Panc1 (cell line): Measurements from ENCODE around the gene STARD10.

Experiments
- POLR2AphosphoS5 ChIP-seq: IDR thresholded peaks from 2 replicates; pipeline ENCODE4 v1.6.1; 2012; ENCODE audit warnings: mild to moderate bottlenecking, low read depth, low read length, moderate library complexity
- SIN3A ChIP-seq: IDR thresholded peaks from 2 replicates; pipeline ENCODE4 v1.6.1; 2012; ENCODE audit warnings: low read depth, mild to moderate bottlenecking, low read length, moderate library complexity, borderline replicate concordance; ENCODE audit not compliant: insufficient read depth
- TCF7L2 ChIP-seq: IDR thresholded peaks from 2 replicates; pipeline ENCODE4 v1.6.1; 2011; ENCODE audit warnings: mild to moderate bottlenecking, low read depth, low read length, inconsistent platforms
- TF ChIP-seq, protein P1 (sequence below), 2 experiments: IDR thresholded peaks; 2 replicates each; pipeline ENCODE4 v1.6.1; 2011 to 2012; ENCODE audit warnings: low read depth in 2 of 2, control low read depth in 1 of 2, low read length in 1 of 2, mild to moderate bottlenecking in 1 of 2, moderate library complexity in 1 of 2; ENCODE audit not compliant: insufficient read depth in 1 of 2
- TF ChIP-seq, protein P2 (sequence below): fragments of 450-650 bp; IDR thresholded peaks from 2 replicates; pipeline ENCODE4 v1.5.1; 2017; ENCODE audit warnings: mild to moderate bottlenecking

DNA sequence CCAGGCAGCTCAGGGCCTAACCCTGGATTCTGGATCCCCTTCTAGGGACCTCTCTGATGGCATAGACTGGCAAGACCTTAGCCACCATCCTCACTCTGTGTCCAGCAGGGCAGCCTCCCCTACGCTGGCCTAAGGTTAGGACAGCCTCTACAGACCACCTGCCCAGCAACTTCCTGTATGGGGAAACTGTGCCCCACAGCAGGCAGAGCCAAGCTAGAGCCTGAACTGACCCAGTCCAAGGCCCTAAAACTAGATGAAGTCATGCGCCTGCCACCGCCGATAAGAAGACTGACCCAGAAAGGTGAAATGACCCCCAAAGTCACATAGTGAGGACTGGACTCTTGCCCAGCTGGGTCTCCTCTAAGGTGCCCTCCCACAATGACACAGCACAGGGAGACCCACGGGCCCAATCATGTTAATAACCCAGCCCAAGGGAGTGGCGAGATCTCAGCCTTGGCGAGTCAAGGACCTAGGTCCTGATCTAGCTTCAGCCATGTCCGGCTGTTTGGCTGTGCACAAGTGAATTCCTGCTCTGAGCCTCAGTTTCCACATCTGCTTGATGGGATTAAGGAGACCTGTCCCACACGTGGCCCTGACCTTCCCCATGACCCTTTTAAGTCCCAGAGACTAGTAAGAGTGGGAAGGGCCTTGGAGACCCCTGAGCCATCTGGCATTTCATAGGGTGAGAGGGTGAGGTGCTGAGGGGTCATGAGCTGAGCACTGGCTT is 17.6 kb downstream of the STARD10 start:
- TF ChIP-seq, protein P1, sequence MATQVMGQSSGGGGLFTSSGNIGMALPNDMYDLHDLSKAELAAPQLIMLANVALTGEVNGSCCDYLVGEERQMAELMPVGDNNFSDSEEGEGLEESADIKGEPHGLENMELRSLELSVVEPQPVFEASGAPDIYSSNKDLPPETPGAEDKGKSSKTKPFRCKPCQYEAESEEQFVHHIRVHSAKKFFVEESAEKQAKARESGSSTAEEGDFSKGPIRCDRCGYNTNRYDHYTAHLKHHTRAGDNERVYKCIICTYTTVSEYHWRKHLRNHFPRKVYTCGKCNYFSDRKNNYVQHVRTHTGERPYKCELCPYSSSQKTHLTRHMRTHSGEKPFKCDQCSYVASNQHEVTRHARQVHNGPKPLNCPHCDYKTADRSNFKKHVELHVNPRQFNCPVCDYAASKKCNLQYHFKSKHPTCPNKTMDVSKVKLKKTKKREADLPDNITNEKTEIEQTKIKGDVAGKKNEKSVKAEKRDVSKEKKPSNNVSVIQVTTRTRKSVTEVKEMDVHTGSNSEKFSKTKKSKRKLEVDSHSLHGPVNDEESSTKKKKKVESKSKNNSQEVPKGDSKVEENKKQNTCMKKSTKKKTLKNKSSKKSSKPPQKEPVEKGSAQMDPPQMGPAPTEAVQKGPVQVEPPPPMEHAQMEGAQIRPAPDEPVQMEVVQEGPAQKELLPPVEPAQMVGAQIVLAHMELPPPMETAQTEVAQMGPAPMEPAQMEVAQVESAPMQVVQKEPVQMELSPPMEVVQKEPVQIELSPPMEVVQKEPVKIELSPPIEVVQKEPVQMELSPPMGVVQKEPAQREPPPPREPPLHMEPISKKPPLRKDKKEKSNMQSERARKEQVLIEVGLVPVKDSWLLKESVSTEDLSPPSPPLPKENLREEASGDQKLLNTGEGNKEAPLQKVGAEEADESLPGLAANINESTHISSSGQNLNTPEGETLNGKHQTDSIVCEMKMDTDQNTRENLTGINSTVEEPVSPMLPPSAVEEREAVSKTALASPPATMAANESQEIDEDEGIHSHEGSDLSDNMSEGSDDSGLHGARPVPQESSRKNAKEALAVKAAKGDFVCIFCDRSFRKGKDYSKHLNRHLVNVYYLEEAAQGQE (IDR thresholded peaks at IDR 0.05; ENCODE audit: insufficient read depth in 1 of 2, low read depth in 2 of 2, low read length in 1 of 2), result no peak
- TF ChIP-seq POLR2AphosphoS5 (no peak), TCF7L2 (no peak), SIN3A (no peak)
- TF ChIP-seq, protein P2, sequence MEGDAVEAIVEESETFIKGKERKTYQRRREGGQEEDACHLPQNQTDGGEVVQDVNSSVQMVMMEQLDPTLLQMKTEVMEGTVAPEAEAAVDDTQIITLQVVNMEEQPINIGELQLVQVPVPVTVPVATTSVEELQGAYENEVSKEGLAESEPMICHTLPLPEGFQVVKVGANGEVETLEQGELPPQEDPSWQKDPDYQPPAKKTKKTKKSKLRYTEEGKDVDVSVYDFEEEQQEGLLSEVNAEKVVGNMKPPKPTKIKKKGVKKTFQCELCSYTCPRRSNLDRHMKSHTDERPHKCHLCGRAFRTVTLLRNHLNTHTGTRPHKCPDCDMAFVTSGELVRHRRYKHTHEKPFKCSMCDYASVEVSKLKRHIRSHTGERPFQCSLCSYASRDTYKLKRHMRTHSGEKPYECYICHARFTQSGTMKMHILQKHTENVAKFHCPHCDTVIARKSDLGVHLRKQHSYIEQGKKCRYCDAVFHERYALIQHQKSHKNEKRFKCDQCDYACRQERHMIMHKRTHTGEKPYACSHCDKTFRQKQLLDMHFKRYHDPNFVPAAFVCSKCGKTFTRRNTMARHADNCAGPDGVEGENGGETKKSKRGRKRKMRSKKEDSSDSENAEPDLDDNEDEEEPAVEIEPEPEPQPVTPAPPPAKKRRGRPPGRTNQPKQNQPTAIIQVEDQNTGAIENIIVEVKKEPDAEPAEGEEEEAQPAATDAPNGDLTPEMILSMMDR, result no peak
